A549 (cell line): Measurements from ENCODE around the gene TMEM119. TPM values are rescaled to one million over a fixed set of nuclear protein-coding genes. Genes with fewer than 3 reads are reported as not detected.

ENCODE experiments used
- ATAC-seq, 2 experiments: fragments of 200-7000 bp in 1 of 2; fragments of >200 bp in 1 of 2; cut with Nextera tagmentation in 1 of 2; cut with Tn5 transposase in 1 of 2; 3 replicates each; pipeline versions ENCODE4 v1.8.0 to v1.9.1; 2018 to 2020; ENCODE audit warnings: mild to moderate bottlenecking in 1 of 2, moderate library complexity in 1 of 2
- CTCF ChIA-PET: fragments of 300-600 bp; sonication (Branson Sonifier 250); formaldehyde crosslinking; extraction: SDS; loops from one replicate; lab custom pipeline; 2021; ENCODE audit warnings: antibody characterized with exemption, inconsistent platforms; lab: Yijun Ruan, JAX
- POLR2A ChIA-PET: fragments of 350-600 bp; formaldehyde crosslinking; extraction: SDS; loops from one replicate; lab custom pipeline; 2021; ENCODE audit warnings: antibody characterized with exemption, inconsistent platforms; lab: Yijun Ruan, JAX
- DNase-seq, 2 experiments: peaks; one replicate each; pipeline versions ENCODE4 v3.0.0 to v3.0.0-alpha.2; 2011 to 2016; ENCODE audit warnings: low read depth in 1 of 2, low spot score in 1 of 2
- FAIRE-seq: peaks from 2 replicates; lab custom pipeline; 2011; peaks lifted over from hg19 to GRCh38; lab: Jason Lieb, UNC
- H3K27ac ChIP-seq, 2 experiments: fragments of >200 bp; sonication (Bioruptor Twin); formaldehyde crosslinking; 3 replicates each; pipeline ENCODE4 v1.5.1; 2016 to 2017
- H3K4me1 ChIP-seq: fragments of >200 bp; sonication (Bioruptor Twin); formaldehyde crosslinking; 3 replicates; pipeline ENCODE4 v1.6.1; 2016
- H3K4me2 ChIP-seq: fragments of >200 bp; sonication (Bioruptor Twin); formaldehyde crosslinking; 3 replicates; pipeline ENCODE4 v1.6.1; 2016
- H3K4me3 ChIP-seq: fragments of >200 bp; sonication (Bioruptor Twin); formaldehyde crosslinking; 3 replicates; pipeline ENCODE4 v1.5.1; 2016
- H3K9me3 ChIP-seq: fragments of >200 bp; sonication (Bioruptor Twin); formaldehyde crosslinking; 3 replicates; pipeline ENCODE4 v1.6.1; 2016
- BCL3 ChIP-seq: fragments of >200 bp; sonication (Bioruptor Twin); formaldehyde crosslinking; IDR thresholded peaks from 3 replicates; pipeline ENCODE4 v1.6.1; 2016
- CBX8 ChIP-seq: fragments of 200-600 bp; sonication (generic); IDR thresholded peaks from 2 replicates; pipeline ENCODE4 v1.6.1; 2016
- CEBPB ChIP-seq, 2 experiments: fragments of >200 bp in 1 of 2; sonication (Bioruptor Twin) in 1 of 2; formaldehyde crosslinking in 1 of 2; IDR thresholded peaks; 2 replicates each; pipeline ENCODE4 v1.6.1; 2012 to 2016
- E2F6 ChIP-seq: IDR thresholded peaks from 2 replicates; pipeline ENCODE4 v1.6.1; 2012; ENCODE audit warnings: low read depth, borderline replicate concordance
- ELK1 ChIP-seq: fragments of 150-350 bp; IDR thresholded peaks from 2 replicates; pipeline ENCODE4 v1.6.1; 2014; ENCODE audit warnings: low read depth, mild to moderate bottlenecking, low read length
- EP300 ChIP-seq, 2 experiments: fragments of >200 bp; sonication (Bioruptor Twin); formaldehyde crosslinking; IDR thresholded peaks; 2 replicates in 1 of 2; 3 replicates in 1 of 2; pipeline ENCODE4 v1.6.1; 2016 to 2017
- ESRRA ChIP-seq: fragments of 150-350 bp; IDR thresholded peaks from 2 replicates; pipeline ENCODE4 v1.6.1; 2014; ENCODE audit warnings: mild to moderate bottlenecking, low read length, borderline replicate concordance
- FOSB ChIP-seq: fragments of 250-450 bp; sonication (Bioruptor Pico); IDR thresholded peaks from 2 replicates; pipeline ENCODE4 v1.5.0; 2020; ENCODE audit warnings: mild to moderate bottlenecking, moderate library complexity
- FOXS1 ChIP-seq: fragments of 250-450 bp; sonication (Bioruptor Pico); IDR thresholded peaks from 2 replicates; pipeline ENCODE4 v1.5.0; 2020; ENCODE audit warnings: mild to moderate bottlenecking, moderate library complexity
- GATA3 ChIP-seq: IDR thresholded peaks from 2 replicates; pipeline ENCODE4 v1.6.1; 2012; ENCODE audit warnings: borderline replicate concordance
- HDAC2 ChIP-seq: fragments of 200-600 bp; sonication (generic); IDR thresholded peaks from 2 replicates; pipeline ENCODE4 v1.6.1; 2016
- HMGXB4 ChIP-seq: fragments of 250-450 bp; sonication (Bioruptor Pico); IDR thresholded peaks from 2 replicates; pipeline ENCODE4 v1.5.0; 2021; ENCODE audit warnings: mild to moderate bottlenecking, moderate library complexity, borderline replicate concordance
- HOXB13 ChIP-seq: fragments of 250-450 bp; sonication (Bioruptor Pico); IDR thresholded peaks from 2 replicates; pipeline ENCODE4 v1.5.0; 2020; ENCODE audit warnings: low read depth, mild to moderate bottlenecking, moderate library complexity
- JUN ChIP-seq, 2 experiments: fragments of >200 bp; sonication (Bioruptor Twin); formaldehyde crosslinking; IDR thresholded peaks; 2 replicates in 1 of 2; 3 replicates in 1 of 2; pipeline ENCODE4 v1.6.1; 2016 to 2017
- JUNB ChIP-seq: fragments of >200 bp; sonication (Bioruptor Twin); formaldehyde crosslinking; IDR thresholded peaks from 2 replicates; pipeline ENCODE4 v1.6.1; 2016
- KDM1A ChIP-seq: fragments of 200-600 bp; sonication (generic); IDR thresholded peaks from 2 replicates; pipeline ENCODE4 v1.6.1; 2016; ENCODE audit warnings: low read depth, mild to moderate bottlenecking
- KDM5A ChIP-seq: fragments of 200-600 bp; sonication (generic); IDR thresholded peaks from 2 replicates; pipeline ENCODE4 v1.6.1; 2016; ENCODE audit warnings: antibody characterized with exemption, mild to moderate bottlenecking
- MYC ChIP-seq: IDR thresholded peaks from 2 replicates; pipeline ENCODE4 v1.6.1; 2012; ENCODE audit warnings: mild to moderate bottlenecking, inconsistent platforms, low read length, improper control_type of control experiment, borderline replicate concordance
- PBX3 ChIP-seq: IDR thresholded peaks from 2 replicates; pipeline ENCODE4 v1.6.1; 2012
- RAD21 ChIP-seq, 2 experiments: fragments of >200 bp in 1 of 2; sonication (Bioruptor Twin) in 1 of 2; formaldehyde crosslinking in 1 of 2; IDR thresholded peaks in 1 of 2; conservative IDR thresholded peaks in 1 of 2; 2 replicates in 1 of 2; 3 replicates in 1 of 2; pipeline ENCODE4 v1.6.1; 2012 to 2018; ENCODE audit warnings: inconsistent platforms in 1 of 2
- RNF2 ChIP-seq: fragments of 200-600 bp; sonication (generic); IDR thresholded peaks from 2 replicates; pipeline ENCODE4 v1.6.1; 2016; ENCODE audit warnings: low read depth, mild to moderate bottlenecking, antibody characterized with exemption, moderate library complexity, borderline replicate concordance
- SMC3 ChIP-seq: fragments of >200 bp; sonication (Bioruptor Twin); formaldehyde crosslinking; IDR thresholded peaks from 3 replicates; pipeline ENCODE4 v1.6.1; 2018; ENCODE audit warnings: inconsistent platforms
- TFCP2L1 ChIP-seq: fragments of 250-450 bp; sonication (Bioruptor Pico); IDR thresholded peaks from 2 replicates; pipeline ENCODE4 v1.5.0; 2021; ENCODE audit warnings: mild to moderate bottlenecking
- ZNF302 ChIP-seq: fragments of 250-450 bp; sonication (Bioruptor Pico); IDR thresholded peaks from 2 replicates; pipeline ENCODE4 v1.9.0; 2021; ENCODE audit warnings: inconsistent platforms, mild to moderate bottlenecking, moderate library complexity
- WGBS: methylation state at CpG from one replicate; pipeline ENCODE4 v1.1.6; 2017; ENCODE audit errors: missing lambda C conversion rate; 5-methylcytosine and 5-hydroxymethylcytosine counted together
- polyA plus RNA-seq, 4 experiments: library from polyadenylated mRNA; depleted of rRNA in 3 of 4; stranded (reverse); fragments of >200 nt; fragmentation: RNase III in 1 of 4; extraction: RNeasy Plus Mini Kit Qiagen cat#74134 plus additional on column Dnase treatment in 1 of 4; gene quantifications; 2 replicates in 3 of 4; 3 replicates in 1 of 4; pipeline ENCODE4 v1.2.3, GENCODE V29; 2011 to 2017
- TF ChIP-seq, protein P1 (sequence below): fragments of >200 bp; sonication (Bioruptor Twin); formaldehyde crosslinking; IDR thresholded peaks from 2 replicates; pipeline ENCODE4 v1.6.1; 2016

Gene TMEM119
- polyA plus RNA-seq, 2 of the 4 experiments (the other 2 are of a cell fraction) = not detected

DNA sequence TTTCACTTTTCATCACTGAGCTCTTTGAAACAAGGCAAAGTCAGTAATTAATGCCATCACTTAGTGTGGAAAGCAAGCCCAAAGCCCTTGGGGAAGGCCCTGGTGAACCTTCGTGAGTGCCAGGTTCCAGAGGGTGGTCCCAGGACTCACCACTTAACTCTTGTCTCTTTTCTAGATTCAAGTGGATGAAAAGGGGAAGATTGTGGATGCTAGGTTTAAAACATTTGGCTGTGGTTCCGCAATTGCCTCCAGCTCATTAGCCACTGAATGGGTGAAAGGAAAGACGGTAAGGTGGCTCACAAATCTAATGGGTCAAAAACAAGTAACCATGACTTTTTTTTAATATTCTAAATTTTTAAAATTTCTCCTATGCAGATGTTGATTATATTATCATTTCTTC lies 32.7 kb downstream of the TMEM119 start (continued):
- TF ChIP-seq, protein P1, sequence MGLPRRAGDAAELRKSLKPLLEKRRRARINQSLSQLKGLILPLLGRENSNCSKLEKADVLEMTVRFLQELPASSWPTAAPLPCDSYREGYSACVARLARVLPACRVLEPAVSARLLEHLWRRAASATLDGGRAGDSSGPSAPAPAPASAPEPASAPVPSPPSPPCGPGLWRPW = no peak

GRCh38 chr12:108564724-108565123 lies 33.2 kb downstream of the TMEM119 start:
- H3K9me3 ChIP-seq = no peaks in the 10 kb centered on the region
- CTCF ChIA-PET = interaction anchor here (0.7 to 22.8 kb wide), 20 partner anchors 8 to 555 kb away, joined by 3 to 533 read pairs (median 6); no protein-coding TSS in a partner anchor
- H3K4me1 ChIP-seq = peaks cover 25% of the 10 kb centered on the region
- TF ChIP-seq ELK1 (no peak), RNF2 (no peak), PBX3 (no peak), HDAC2 (no peak), MYC (no peak), JUNB (no peak), KDM5A (no peak), SMC3 (no peak), CBX8 (no peak), BCL3 (no peak), FOSB (no peak), ZNF302 (no peak), TFCP2L1 (CRISPR knock-in tag) (no peak), FOXS1 (CRISPR knock-in tag) (no peak), ESRRA (no peak)
- FAIRE-seq (no peak), ATAC-seq (no peak), DNase-seq (no peak)
- H3K4me2 ChIP-seq = no peak overlapping the region
- POLR2A ChIA-PET = no interaction called here
- peak overlapping the region in 1 of 2 experiments; percentile 31; a peak in 2 of 6 replicates for H3K27ac ChIP-seq
- H3K4me3 ChIP-seq = no peak overlapping the region

DNA sequence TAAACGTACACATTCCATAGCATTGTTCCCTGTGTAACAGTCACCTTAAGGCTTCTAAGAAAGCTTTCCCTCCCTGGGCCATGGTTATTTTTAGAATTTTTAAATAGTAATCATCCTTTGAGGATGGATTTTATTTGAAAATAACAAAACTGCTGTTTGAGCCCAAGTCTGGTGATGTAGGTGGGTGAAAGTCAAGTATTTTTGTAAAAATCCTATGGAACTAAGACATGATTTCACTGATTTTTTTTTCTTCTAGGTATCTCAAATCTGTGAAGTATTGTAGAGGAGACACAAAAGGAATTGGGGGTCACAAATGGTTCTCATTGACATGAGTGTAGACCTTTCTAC lies 34.1 kb downstream of the TMEM119 start:
- ChIA-PET POLR2A (no interaction called here), CTCF (interaction anchor here (0.6 to 22.8 kb wide), 26 partner anchors 9 to 821 kb away, joined by 3 to 533 read pairs (median 5); no protein-coding TSS in a partner anchor)
- peak overlapping the region; percentile 83 for H3K4me2 ChIP-seq
- ATAC-seq (no peak), FAIRE-seq (no peak), DNase-seq (no peak)
- peak overlapping the region; percentile 60 to 95 for H3K27ac ChIP-seq
- peaks cover 33% of the 10 kb centered on the region for H3K4me1 ChIP-seq
- H3K9me3 ChIP-seq = no peaks in the 10 kb centered on the region
- peak overlapping the region; percentile 82; the same call in 2 of the 3 replicates for H3K4me3 ChIP-seq
- 0% methylated on average over 1 of the region's 1 CpG for WGBS
- no peak for TF ChIP-seq HMGXB4
- no peak for TF ChIP-seq KDM1A
- TF ChIP-seq PBX3 = no peak
- TF ChIP-seq ESRRA = no peak
- TF ChIP-seq RAD21 (conservative IDR thresholded peaks at IDR 0.05 in 1 of 2, IDR thresholded peaks at IDR 0.05 in 1 of 2) = no peak
- no peak for TF ChIP-seq E2F6
- no peak for TF ChIP-seq JUN (IDR thresholded peaks at IDR 0.05)
- no peak for TF ChIP-seq HOXB13 (CRISPR knock-in tag)
- TF ChIP-seq CEBPB (IDR thresholded peaks at IDR 0.05) = no peak
- TF ChIP-seq HDAC2 = no peak
- TF ChIP-seq CBX8 = no peak
- TF ChIP-seq GATA3 = no peak
- TF ChIP-seq EP300 (IDR thresholded peaks at IDR 0.05) = no peak
